ENCODE measurements around the gene SDHAF3.
A peak's percentile ranks its signal among the peaks of the same experiment; 100 is the strongest.
"Not testable (repeated sequence)": the region's sequence is repeated elsewhere in the genome, so short reads cannot be mapped to it uniquely, and the experiment has no call there.

Gene SDHAF3
- total RNA-seq, result 1.1 to 9.4 (median 4.5) reads per million in 17 experiments

DNA sequence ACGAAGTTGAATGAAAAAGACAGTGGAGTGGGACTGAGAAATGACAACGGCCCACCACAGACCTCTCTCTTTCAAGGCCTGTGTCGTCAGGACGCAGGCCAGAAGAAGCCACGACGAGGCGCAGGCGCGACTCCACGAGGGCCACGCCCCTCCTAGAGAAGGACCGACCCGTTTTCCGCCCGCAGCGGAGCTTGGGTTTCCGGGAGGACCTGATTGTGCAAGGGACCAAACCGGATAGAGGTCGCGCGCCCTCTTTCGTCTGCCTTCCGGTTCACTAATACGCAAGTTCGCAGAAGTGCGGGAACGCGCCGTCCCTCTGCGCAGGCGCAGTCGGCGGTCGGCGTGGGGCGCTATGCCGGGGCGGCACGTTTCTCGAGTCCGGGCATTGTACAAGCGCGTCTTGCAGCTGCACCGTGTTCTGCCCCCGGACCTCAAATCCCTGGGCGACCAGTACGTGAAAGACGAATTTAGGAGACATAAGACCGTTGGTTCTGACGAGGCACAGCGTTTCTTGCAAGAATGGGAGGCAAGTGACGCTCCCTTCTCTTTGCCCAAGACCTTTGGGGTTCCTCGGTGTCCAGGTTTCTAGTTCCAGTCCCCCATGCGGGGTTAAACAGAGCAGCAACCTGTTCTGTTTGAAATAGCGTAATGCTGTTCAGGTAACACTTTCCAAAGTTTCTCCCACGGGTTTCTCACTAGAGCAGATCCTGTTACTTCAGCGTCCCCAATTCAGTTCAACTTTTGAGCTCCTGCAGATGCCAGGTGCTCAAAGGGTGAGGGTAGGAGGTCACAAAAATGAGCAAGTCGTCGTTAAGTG, at the start of gene SDHAF3:
Gene SDHAF3, plus strand, starts transcription at position 327 of the 817 bp plus-strand sequence. Its CDS starts 26 bp downstream, at position 353.
- peak; percentile 97 to 99 (median 98) for DNase-seq

DNA sequence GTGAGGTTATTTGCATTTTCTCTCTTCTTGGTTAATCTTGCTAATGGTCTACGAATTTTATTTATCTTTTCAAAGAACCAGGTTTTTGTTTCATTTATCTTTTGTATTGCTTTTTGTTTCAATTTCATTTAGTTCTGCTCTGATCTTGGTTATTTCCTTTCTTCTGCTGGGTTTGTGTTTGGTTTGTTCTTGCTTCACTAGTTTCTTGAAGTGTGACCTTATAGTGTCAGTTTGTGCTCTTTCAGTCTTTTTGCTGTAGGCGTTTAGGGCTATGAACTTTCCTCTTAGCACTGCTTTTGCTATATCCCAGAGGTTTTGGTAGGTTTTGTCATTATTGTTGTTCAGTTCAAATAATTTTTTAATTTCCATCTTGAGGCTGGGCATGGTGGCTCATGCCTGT, 45.5 kb upstream of the SDHAF3 start:
- DNase-seq, result not testable (repeated sequence)

DNA sequence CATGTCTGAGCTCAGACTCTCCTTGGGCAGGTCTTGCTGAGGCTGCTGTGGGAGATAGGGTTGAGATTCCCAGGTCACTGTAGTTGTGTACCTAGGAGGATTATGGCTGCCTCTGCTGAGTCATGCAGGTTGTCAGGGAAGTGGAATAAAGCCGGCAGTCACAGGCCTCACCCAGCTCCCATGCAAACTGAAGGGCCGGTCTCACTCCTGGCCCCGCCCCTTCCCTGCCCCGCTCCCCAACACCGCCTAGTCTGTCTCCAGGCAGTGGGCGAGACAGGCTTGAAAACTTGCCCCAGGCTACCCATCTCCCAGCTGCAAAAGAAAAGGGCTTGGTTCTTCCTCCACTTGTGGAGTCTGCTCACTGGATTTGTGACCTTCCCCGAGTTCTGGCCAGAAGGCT, 41.6 kb upstream of the SDHAF3 start:
- no peak for DNase-seq

DNA sequence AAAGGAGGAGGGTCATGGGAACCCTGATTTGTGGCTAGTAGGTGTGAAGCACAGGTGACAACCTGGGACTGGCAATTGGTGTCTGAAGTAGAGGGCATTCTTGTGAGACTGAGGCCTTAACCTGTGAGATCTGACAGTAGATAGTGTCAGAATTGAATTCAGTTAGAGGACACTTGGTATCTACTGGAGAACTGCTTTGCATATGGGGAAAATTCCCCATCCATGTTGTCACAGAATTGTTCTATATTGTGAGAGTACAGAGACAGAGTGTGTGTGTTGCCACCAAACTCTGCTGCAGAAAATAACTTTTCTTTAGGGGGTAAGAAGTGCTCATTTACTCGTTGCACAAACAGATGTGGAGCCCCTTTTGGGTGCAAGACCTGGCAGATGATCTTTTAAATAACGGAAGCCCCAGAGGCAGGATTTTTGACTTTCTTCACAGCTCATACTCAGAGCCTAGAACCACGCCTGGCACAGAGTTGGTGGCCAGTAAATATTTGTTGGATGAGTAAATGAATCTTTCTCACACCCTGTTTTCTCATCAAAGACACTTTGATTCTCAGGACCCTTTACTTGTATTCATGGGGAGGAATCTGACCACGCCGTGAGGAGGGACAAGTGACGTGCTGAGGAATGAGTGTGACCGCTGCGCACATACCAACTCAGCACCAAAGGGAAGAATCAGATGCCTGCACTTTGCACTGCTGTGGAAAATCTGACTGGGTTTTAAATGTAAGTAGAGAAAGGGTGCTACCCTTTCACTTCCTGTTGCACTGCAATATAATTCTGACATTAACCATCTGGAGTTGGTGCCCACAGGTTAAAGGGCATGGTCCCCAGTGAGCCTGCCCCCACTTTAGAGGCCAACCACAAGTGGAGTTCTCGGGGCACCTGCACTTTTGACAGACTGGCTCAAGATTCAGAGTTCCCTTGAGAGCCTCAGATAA, 39.2 kb upstream of the SDHAF3 start:
- no peak for DNase-seq

DNA sequence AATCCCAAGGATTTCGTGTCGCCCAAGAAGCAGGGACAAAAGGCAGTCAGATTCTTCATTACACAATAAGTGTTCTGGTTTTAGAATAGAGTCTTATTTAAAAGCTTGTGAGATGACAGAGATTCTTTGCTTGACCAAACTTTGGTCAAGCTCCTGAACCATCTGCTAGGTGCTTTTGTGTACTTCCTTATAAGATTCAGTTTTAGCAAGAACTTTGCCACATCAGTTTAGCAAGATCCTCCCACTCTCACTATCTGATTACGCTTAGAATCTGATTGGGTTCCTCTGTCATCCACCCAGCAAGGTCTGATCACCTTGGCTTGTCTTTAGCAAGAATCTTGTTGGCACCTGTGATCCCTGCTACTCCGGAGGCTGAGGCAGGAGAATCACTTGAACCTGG, 38.2 kb upstream of the SDHAF3 start:
- no peak for DNase-seq

DNA sequence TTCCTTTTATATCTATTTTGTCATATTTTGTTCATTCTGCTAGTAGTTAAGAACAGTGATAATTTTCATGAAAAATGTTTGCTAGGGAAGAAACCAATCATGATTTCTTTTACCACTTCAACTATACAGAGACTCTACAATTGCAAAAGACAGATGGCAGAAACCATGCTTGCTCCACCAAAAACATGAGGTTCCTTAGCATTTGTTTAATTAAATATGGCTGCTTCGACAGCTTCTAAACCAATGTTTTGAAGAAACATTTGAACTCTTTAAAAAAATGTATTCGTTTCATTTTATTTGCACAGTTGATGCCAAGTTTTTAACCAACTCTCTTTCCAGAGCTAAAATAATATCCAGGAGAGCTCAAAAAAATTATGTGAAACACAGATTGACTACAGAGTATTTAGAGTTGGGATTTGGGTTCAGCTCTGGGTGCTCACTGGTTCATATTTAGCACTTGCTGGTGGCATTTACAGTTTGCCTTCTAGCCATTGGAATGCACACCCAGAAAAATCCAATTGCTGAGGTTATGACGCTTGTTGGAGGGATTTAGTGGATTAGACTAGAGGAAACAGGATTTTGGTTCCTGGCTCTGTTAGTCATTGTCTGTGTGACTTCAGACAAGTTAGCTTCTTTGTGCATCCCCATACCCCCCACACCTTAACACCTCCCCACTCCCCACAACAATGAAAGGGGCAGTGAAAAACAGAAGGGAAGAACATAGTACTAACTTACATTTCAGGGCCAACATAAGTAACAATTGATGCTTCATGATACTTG, 35.8 kb upstream of the SDHAF3 start:
- no peak for DNase-seq

DNA sequence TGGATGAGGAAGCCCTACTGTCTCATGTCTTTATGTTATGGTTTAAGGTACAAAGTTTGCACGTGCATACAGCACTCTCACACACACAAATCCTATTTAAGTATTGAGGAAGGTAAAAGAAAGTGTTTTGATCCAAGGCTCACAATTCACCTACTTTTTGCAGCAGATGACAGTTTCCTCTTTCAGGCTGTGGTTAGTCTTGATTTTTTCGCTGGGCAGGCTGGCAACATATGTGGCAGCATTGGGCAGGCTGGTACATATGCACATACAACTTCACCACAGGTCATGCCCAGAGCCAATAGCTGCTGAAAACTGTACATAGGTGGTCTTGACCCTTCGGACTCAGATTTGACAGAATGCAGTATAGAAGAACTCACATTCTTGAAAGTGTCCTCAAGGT, 29.1 kb upstream of the SDHAF3 start:
- no peak for DNase-seq

DNA sequence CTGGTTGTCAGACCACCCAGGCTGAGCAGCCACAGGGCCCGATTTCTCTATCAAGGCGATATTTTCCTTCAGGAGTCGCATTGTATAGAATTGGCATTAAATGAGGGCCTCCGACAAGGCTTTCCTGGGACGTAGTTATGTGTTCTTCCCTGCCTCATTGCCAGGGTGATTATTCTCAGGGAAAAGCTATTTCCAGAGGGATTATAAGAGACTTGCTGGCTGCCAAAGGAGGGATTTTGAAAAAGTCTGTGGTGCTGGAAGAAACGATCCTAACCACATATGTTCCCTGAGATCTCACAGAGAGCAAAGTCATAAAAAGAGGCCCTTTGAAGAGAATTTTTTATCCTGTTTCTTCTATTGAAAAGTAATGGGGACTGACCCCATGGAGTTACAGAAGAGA, 27.7 kb upstream of the SDHAF3 start:
- DNase-seq, result no peak

DNA sequence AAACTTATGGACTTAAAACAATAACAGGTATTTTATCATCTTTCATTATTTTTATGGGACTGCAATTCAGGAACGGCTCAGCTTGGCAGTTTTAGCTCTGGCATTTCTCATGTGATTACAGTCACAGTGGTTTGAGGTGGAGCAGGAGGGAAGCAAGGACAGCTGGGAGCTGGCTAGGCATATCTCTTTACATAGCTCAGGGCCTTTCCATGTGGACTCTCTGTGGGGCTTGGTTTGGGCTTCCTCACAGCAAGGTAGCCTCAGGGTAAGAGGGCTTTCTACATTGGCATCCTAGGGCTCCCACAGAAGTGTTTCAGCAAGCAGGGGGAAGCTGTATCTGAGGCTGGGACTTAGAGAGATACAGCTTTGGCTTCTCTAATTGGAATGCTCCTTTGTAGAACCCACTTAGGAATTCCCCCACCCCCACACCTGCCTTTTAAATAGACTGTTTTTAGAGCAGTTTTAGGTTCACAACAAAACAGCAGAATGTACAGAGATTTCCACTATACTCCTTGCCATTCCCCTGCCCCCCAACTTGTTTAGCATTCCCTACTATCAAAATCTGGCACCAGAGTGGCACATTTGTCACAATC, 26.6 kb upstream of the SDHAF3 start:
- no peak for DNase-seq

DNA sequence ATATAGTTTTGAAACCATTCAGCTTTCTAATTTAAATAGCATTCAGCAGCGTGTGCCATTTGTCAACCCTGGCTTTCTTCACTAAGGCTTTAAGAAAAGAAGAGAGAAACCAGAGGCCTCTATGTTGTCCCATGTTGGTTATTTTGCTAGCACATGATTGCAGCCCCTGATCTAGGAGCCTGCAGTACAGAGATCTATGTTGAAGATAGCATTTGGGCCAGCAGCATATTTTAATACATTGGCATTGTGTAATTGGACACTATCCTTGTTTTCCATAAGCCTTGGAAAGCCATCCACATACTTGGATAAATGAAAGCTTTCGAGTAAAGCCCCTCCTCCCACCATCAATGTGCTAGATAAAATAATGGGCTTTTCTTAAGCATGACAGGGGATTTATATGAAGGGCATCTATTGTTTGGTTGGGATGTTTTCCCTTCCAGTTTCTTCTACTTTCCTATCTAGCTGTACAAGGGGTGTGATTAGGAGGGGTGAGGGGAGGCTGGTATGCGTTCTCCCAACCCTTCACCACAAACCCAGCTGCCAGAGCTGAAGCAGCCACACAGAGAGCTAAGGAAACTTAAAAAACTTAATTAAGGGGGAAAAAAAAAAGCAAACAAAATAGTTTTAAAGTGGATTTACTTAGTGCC, 23.1 kb upstream of the SDHAF3 start:
- DNase-seq, result no peak

DNA sequence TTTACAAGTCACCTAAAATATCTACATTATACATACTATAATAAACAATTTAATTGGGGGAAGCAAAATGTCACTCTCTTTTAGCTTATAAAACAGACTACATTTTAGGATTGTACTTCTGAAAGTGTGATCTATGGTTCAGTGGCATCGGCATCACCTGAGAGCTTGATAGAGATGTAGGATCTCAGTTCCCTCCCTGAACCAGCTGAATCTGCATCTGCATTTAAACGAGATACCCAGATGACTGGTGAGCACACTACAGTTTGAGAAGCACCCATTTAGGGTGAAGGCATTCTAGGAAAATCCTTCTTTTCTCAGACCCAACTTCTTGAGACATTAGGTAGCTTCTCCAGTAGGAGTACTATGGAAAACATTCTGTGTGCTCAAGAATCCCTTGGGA, 21.5 kb upstream of the SDHAF3 start:
- DNase-seq, result no peak

DNA sequence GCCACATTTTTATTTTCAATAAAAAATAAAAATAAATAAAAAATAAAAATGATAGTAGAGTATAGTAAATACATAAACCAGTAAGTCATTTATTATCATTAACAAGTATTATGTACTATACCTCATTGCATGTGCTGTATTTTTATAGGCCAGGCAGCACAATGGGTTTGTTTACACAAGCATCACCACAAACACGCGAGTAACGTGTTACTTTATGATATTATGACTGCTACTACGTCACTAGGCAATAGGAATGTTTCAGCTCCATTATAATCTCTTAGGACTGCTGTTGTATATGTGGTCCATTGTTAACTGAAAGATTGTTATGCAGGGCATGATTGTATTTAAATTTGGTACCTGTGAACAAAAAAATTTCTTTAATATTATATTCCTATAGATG, 20.8 kb upstream of the SDHAF3 start:
- DNase-seq, result no peak

DNA sequence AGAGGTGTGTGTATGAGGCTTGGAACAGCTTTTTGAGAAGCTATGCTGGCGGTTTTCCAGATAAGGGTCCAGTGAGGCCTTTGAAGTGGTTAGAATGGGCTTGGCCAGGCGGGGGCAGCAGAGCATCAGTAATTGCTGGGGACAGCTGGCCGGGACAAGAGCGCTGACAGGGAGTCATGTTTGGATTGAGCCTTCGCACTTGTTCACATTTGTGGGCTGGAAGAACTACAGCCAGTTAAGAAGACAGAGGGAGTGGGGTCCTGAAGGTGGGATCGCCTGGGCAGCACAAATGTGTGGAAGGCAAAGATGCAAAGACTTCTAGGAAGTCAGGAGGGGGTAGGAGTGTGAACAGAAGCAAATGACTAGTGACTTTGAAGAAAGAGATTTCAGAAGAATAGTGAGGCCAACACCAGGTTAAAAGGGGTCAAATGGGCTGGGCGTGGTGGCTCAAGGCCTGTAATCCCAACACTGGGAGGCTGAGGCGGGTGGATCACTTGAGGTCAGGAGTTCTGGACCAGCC, 12.7 kb upstream of the SDHAF3 start:
- peak; percentile 81 to 91 (median 88) for DNase-seq

DNA sequence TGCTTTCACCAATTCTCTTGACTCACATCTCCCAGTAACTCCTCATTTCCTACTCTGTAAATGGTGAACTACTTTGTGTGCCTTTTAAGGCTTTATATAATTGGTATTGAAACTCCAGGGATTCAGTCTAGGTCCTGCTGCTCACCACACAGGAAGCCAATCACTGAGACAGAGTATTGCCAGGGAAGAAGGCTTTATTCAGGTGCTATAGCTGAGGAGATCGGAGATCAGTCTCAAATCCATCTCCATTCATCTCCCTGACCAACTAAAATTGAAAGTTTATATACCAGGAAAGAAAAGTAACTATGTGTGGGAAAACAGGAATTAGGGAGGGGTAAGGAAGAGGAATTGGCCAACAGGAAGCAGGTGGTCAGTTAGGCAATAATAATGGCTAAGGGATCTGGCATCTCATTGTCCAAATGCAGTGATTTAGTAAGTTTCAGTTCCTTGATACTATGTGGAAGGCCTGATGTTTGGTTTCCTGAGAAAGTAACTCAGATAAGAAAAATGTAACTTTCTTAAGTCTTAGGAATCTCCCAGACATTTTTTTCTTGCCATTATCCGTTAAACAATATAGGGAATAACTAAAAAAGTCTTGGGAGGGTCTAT, 10.2 kb upstream of the SDHAF3 start:
- peak in 3 of 4 experiments; percentile 7 to 43 (median 30) for DNase-seq

DNA sequence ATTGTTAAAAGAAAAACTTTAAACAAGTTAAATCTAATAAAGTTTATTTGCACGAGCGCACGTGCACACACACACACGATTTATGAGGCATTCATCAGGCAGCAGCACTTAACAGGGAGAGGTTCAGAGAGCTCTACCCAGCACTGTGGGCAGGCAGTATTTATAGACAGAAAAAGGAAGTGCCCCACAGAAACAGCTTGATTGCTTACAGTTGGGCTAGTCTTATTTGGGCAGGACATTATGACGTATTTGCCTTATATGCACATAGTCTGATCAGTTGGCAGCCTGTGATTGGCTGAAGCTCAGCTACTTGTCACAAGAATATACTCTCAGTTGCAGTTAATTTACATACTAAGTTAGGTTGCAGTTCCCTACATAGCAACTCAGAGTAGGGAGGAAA, 1.2 kb upstream of the SDHAF3 start:
- peak; percentile 71 to 91 (median 84) for DNase-seq

DNA sequence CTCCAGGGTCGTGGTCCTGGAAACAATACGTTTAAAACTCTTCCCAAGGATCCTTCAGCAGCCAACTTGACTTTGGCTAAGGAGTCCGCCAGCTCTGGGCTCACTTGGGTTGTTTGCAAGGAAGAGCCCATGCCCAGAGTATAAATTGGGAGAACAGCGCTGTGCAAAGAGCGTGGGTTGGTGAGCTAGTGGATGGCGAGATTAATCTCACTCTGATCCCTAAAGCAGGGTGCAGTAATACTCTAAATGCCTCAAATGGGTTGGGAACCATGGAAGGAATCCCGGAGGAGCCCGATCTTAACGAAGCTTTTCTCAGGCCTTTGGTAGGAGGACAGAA, 495 bp upstream of the SDHAF3 start:
- DNase-seq, result peak in 1 of 4 experiments; percentile 2

DNA sequence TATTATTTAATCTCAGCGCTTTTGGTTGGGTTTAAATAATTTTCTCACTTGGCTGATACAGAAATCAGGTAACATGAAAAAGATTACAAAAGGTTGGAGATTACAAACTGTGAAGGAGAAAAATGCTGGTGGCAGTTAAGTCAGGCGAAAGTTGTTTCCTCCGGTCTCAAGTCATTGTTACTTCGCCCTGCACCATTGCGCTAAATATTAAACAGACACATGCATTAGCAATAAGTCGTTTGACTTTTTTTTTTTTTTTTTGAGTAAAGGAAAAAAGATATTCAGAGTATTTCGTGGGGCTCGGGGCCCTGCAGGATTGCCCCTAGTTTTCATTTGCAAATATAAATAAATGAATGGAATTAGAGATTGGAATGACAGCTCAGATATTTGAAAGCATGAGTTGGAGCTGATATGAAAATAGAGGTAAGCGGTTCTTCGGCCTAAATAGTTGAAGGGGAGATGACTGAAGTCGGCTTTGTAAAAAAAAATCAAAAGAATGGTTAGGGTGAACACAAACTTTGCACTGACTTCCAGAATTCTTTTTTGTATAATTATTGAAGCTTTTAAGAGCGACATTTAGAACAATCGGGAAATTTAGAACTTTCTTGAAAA, 914 bp downstream of the SDHAF3 start:
- peak; percentile 3 to 31 (median 6) for DNase-seq

DNA sequence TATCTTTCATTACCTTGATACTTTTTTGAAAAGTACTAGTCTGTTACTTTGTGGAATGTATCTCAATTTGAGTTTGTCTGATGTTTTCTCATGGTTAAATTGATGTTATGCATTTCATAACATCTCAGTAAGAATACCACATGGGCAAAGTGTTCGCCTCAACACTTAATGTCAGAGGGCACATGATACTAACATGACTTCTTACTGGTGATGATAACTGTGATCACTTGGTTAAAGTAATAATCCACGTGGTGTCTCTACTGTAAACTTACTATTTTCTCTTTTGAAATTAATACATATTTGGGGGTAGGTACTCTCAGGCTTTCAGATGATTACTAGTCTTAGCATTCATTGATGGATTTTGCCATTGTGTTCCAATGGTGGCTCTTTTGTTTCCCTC, 2.2 kb downstream of the SDHAF3 start:
- no peak for DNase-seq

DNA sequence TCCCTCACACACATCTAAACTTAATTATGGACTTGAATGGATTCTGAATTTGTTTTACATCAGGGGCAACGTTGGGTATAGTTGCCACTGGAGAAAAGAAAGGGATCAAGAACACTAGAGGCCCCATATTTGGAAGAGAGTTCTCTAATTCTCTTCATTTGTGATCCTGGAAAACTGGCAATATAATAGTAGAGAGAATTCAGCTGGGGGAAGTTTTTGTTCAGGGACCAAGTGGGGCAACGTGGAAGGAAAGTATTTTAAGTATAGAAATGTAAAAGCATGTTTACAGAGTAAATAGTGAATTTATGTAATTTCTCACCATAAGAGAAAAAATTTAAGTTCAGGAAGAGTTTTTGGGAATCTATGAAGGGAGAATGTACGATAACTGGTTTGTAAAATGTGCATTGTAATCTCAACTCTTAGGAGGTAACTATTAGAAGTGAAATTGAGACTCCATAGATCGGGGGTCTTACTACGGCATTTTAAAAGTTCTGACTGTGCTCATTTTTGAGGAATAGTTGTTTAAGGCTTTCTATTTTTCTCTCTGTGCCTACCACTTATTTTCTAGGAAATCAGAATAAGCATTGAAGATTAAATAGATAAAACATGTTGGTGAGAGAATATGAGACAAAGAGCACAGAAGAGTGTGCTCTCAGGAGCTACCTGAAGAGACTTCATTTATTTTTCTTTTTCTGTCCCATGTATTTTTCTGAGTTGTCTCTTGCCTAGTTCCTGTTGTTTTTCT, 3.4 kb downstream of the SDHAF3 start:
- DNase-seq, result no peak

DNA sequence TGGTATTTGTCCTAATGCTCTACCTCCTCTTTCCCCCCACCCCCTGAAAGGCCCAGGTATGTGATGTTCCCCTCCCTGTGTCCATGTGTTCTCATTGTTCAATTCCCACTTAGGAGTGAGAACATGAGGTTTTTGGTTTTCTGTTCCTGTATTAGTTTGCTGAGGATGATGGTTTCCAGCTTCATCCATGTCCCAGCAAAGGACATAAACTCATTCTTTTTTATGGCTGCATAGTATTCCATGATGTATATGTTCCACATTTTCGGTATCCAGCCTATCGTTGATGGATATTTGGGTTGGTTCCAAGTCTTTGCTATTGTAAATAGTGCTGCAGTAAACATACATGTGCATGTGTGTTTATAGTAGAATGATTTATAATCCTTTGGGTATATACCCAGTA, 5.6 kb downstream of the SDHAF3 start:
- DNase-seq, result not testable (repeated sequence)
